Astrocyte (in vitro differentiated cells and primary cell): Measurements from ENCODE around the gene GRB10.

Source experiments
- CTCF ChIP-seq: IDR thresholded peaks from 2 replicates; pipeline ENCODE4 v1.5.1; 2011; ENCODE audit warnings: low read depth, mild to moderate bottlenecking, inconsistent platforms, low read length, moderate library complexity; ENCODE audit not compliant: insufficient read depth
- EZH2 ChIP-seq: IDR thresholded peaks from 2 replicates; pipeline ENCODE4 v1.6.1; 2012; ENCODE audit warnings: mild to moderate bottlenecking, low read length, inconsistent platforms; ENCODE audit not compliant: insufficient read depth

GRCh38 chr7:50656141-50656895, 126.4 kb downstream of the GRB10 start:
- TF ChIP-seq CTCF (no peak), EZH2 (no peak)
